ENCODE measurements around the gene PRR30. TPM values are rescaled to one million over a fixed set of nuclear protein-coding genes. Genes with fewer than 3 reads are reported as not detected.
A peak's percentile ranks its signal among the peaks of the same experiment; 100 is the strongest.

The PRR30 gene
- total RNA-seq, 4 donors from 2014 or later = not detected

GRCh38 chr2:27131429-27131828, 7.8 kb downstream of the PRR30 start:
- WGBS, 2 donors (ENCODE audit: low coverage in 1 of 2) = 60 to 87% methylated on average over 1 to 3 of the region's 11 CpGs
- Histone ChIP-seq H3K36me3 (peaks cover 0 to 40% of the 10 kb centered on the region in 2 donors), H3K4me3 (no peak overlapping the region), H3K27me3 (no peaks in the 10 kb centered on the region), H3K4me1 (peaks cover 5 to 30% (median 14%) of the 10 kb centered on the region in 3 donors), H3K9me3 (no peaks in the 10 kb centered on the region), H3K27ac (no peak overlapping the region)
- no peak for ATAC-seq
- TF ChIP-seq POLR2AphosphoS5 (IDR thresholded peaks at IDR 0.05) = no peak
- TF ChIP-seq POLR2A (IDR thresholded peaks at IDR 0.05) = no peak
- TF ChIP-seq CTCF (IDR thresholded peaks at IDR 0.05) = no peak
- no peak for TF ChIP-seq EP300 (IDR thresholded peaks at IDR 0.05)

- H3K9me3 ChIP-seq = no peaks in the 10 kb centered on the region
- peaks cover 0 to 40% of the 10 kb centered on the region in 2 donors for H3K36me3 ChIP-seq
- no peak overlapping the region for H3K4me3 ChIP-seq
- no peak for ATAC-seq
- H3K27me3 ChIP-seq = no peaks in the 10 kb centered on the region
- TF ChIP-seq POLR2A (IDR thresholded peaks at IDR 0.05) (peak in 1 of 2 donors; percentile 9), POLR2AphosphoS5 (IDR thresholded peaks at IDR 0.05) (no peak), CTCF (IDR thresholded peaks at IDR 0.05) (no peak), EP300 (IDR thresholded peaks at IDR 0.05) (no peak)
- H3K27ac ChIP-seq = no peak overlapping the region
- WGBS, 2 donors (ENCODE audit: low coverage in 1 of 2) = 84% methylated on average over 9 of the region's 10 CpGs; no CpG with 5 or more reads in 1 of the 2 donors
- H3K4me1 ChIP-seq = peaks cover 5 to 30% (median 14%) of the 10 kb centered on the region in 3 donors
Observed at GRCh38 chr2:27130396-27130795, 8.8 kb downstream of the PRR30 start.

GRCh38 chr2:27128668-27129571, 10.3 kb downstream of the PRR30 start:
- H3K27ac ChIP-seq = no peak overlapping the region
- TF ChIP-seq POLR2AphosphoS5 (IDR thresholded peaks at IDR 0.05) = no peak
- no peak for TF ChIP-seq EP300 (IDR thresholded peaks at IDR 0.05)
- TF ChIP-seq CTCF (IDR thresholded peaks at IDR 0.05) = no peak
- TF ChIP-seq POLR2A (IDR thresholded peaks at IDR 0.05) = no peak
- no peak overlapping the region for H3K4me3 ChIP-seq
- peaks cover 5 to 24% (median 14%) of the 10 kb centered on the region in 3 donors for H3K4me1 ChIP-seq
- peaks cover 0 to 40% of the 10 kb centered on the region in 2 donors for H3K36me3 ChIP-seq
- H3K27me3 ChIP-seq = no peaks in the 10 kb centered on the region
- 72 to 74% methylated on average over 7 to 10 of the region's 11 CpGs for WGBS, 2 donors (ENCODE audit: low coverage in 1 of 2)
- no peaks in the 10 kb centered on the region for H3K9me3 ChIP-seq
- ATAC-seq = no peak

GRCh38 chr2:27127883-27128667, 11.1 kb downstream of the PRR30 start:
- H3K9me3 ChIP-seq = no peaks in the 10 kb centered on the region
- H3K4me1 ChIP-seq = peaks cover under 1 to 24% (median 5%) of the 10 kb centered on the region in 3 donors
- no peak for TF ChIP-seq EP300 (IDR thresholded peaks at IDR 0.05)
- no peak for TF ChIP-seq POLR2AphosphoS5 (IDR thresholded peaks at IDR 0.05)
- TF ChIP-seq CTCF (IDR thresholded peaks at IDR 0.05) = no peak
- no peak for TF ChIP-seq POLR2A (IDR thresholded peaks at IDR 0.05)
- H3K27me3 ChIP-seq = no peaks in the 10 kb centered on the region
- H3K4me3 ChIP-seq = no peak overlapping the region
- peaks cover 0 to 40% of the 10 kb centered on the region in 2 donors for H3K36me3 ChIP-seq
- ATAC-seq = no peak
- H3K27ac ChIP-seq = no peak overlapping the region
- WGBS, 2 donors (ENCODE audit: low coverage in 1 of 2) = no CpG with 5 or more reads among the region's 9 CpGs

Measured in gastroesophageal sphincter (tissue), 4 donors.